GM12875 (cell line): ENCODE results near the gene CRYM.

ENCODE experiments used
- H3K4me3 ChIP-seq: one replicate; pipeline ENCODE4 v1.5.1; 2011; ENCODE audit warnings: low read depth, low read length, control low read depth
- TF ChIP-seq, protein P1 (sequence below): IDR thresholded peaks from 2 replicates; pipeline ENCODE4 v1.5.1; 2011; ENCODE audit warnings: low read depth, mild to moderate bottlenecking, control low read depth, inconsistent platforms, low read length, moderate library complexity, borderline replicate concordance; ENCODE audit not compliant: insufficient read depth

The CRYM gene

DNA sequence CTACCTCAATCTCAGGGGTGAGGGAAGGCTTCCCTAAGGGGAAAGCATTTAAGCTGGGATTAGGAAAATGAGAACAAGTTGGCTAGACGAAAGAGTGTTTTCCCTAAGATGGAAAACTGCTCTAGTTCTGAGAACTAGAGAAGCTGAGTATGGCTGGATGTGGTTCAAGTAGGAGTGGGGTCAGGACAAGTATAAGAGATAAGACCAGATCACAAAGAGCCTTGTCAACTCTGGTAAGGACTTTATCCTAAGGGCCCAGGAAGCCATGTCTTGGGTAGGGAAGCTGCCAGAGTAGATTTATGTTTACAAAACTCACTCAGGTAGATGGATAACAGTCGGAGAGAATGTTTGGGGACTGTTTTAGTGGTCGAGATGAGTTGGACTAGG, 42.9 kb downstream of the CRYM start:
- H3K4me3 ChIP-seq = no peak overlapping the region

DNA sequence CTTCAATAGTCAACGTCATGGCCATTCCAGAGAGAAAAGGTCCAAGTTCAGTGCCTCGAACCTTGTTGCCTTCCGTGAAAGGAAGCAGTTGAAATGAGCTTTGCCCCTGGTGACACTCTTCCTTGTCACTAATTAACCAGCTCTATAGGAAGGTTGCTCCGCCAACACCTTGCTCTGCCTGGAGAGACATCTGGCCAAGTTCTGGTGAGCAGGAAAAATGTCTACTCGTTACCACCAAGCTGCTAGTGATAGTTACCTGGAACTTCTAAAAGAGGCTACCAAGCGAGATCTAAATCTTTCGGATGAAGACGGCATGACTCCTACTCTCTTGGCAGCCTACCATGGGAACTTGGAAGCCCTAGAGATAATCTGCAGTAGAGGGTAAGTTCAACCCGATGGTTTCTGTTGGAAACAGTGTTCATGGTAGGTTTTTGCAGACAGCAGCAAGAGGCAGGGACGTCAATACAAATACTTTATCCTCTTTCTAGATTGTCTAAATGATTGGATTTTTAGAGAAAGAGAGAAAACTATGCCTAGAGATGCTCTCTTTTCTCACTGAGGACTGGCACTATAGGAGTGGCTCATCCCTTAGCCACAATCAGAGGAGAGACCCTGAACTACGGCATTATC, 44.5 kb downstream of the CRYM start, which contains the start of gene ANKS4B:
Gene ANKS4B, plus strand, starts transcription at position 179 of the 630 bp plus-strand sequence. Its CDS starts 39 bp downstream, at position 218.
- TF ChIP-seq, protein P1, sequence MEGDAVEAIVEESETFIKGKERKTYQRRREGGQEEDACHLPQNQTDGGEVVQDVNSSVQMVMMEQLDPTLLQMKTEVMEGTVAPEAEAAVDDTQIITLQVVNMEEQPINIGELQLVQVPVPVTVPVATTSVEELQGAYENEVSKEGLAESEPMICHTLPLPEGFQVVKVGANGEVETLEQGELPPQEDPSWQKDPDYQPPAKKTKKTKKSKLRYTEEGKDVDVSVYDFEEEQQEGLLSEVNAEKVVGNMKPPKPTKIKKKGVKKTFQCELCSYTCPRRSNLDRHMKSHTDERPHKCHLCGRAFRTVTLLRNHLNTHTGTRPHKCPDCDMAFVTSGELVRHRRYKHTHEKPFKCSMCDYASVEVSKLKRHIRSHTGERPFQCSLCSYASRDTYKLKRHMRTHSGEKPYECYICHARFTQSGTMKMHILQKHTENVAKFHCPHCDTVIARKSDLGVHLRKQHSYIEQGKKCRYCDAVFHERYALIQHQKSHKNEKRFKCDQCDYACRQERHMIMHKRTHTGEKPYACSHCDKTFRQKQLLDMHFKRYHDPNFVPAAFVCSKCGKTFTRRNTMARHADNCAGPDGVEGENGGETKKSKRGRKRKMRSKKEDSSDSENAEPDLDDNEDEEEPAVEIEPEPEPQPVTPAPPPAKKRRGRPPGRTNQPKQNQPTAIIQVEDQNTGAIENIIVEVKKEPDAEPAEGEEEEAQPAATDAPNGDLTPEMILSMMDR = no peak
- H3K4me3 ChIP-seq = no peak within 1 kb of the TSS

More for the DNA sequence above, 42.9 kb downstream of the CRYM start:
- TF ChIP-seq, protein P1 = no peak

DNA sequence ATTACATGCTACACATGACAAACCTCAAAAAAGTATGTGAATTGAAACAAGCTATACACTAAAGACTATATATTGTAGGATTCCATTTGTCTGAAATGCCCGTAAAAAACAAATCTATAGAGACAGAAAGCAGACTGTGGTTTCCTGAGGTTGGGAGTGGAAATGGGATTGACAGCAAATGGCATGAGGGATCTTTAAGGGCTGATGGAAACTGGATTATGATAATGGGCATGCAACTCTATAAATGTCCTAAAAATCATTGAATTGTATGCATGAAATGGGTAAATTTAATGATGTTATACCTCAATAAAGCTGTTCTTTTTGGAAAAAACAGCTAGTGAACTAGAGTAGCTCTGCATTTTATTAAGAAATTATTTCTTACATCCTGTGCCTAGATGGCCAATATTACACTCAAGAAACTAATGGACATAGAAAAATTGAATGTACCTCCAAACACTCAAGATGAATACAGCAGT, 45.0 kb downstream of the CRYM start:
- H3K4me3 ChIP-seq = no peak overlapping the region
- TF ChIP-seq, protein P1 = no peak

DNA sequence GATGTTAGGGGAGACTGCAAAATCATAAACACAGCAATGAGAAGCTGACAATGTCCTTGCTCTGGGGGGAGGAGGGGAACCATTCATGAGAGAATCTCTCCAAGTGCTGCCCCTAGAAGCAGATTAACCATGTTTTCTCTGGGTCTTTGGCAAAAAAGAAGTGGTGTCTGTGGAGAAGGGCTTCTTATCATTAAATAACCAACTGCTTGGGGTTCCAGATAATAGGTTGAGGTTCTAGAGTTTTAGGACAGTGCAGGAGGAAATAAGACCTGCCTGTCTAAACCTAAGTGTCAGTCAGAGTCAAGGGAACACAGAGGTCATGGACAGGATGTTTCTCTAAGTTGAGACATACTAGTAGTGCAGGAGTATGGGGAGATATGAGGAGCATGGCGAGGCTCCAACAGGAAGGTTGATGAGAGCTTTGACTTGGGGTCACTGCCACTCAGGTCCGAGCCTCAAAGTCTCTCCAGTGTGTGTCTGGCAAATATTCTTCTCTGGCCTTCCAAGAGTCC, 49.7 kb downstream of the CRYM start:
- H3K4me3 ChIP-seq = no peak overlapping the region
- TF ChIP-seq, protein P1 = no peak

DNA sequence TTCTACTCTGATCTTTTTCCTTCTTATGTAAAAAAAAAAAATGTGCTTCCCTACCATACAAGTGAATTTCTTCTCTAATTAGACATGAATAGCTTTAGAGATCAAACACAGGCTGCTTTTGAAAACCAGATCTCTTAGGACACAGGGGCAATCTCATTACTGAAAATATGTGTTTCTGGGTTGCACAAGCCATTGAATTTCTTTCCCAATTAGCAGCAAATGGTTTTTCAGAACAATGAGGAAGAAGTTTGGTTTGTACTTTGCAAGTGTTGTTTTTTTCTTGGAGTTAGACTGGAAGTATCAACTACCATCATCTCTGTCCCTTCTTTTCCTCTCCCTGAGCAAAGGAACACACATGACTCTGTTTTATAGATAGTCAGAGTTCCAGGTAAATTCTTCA, 50.2 kb downstream of the CRYM start:
- TF ChIP-seq, protein P1 = no peak

DNA sequence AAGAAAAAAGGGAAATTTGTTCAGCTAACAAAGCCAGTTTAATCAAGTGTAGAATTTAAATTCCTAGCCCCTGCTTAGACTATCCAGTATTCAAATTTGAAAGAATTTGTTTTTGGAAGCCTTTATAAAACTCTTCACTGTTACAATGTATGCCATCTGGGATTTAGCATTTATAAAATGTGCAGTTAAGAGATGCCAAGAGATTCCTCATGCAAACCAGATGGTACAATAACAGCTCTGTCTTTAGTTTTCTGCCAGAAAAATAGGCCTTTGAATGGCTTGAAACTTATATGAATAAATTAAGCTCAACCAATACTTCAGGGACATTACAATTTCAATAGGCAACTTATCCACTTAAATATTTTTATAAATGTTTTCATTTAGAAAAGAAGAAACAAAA, 51.3 kb downstream of the CRYM start:
- TF ChIP-seq, protein P1 = no peak

More for the DNA sequence above, 50.2 kb downstream of the CRYM start:
- H3K4me3 ChIP-seq = no peak overlapping the region

DNA sequence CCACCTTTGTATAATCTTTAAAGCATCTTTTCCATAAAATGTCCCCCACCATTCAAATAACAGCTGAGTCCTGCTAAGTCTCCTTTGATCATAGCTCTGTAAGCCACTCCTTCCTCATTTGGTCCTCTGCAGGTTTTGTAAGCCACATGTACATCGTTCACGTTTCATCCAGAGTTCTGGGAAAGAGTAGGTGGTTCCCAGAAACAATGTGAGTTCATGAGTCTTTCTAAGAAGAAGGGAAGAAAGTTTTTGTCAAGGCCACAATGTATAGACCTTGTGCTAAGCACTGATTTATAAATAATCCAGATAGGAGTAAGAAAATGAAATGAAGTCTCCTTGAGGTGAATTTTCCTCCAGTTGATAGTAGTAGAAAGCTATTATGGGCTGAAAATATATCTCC, 53.3 kb downstream of the CRYM start:
- TF ChIP-seq, protein P1 = no peak
- H3K4me3 ChIP-seq = no peak overlapping the region

More for the DNA sequence above, 51.3 kb downstream of the CRYM start:
- no peak overlapping the region for H3K4me3 ChIP-seq
